Astrocyte of the hippocampus (primary cell): Measurements from ENCODE around the gene AACS.
"Not testable (repeated sequence)": the region's sequence is repeated elsewhere in the genome, so short reads cannot be mapped to it uniquely, and the experiment has no call there.

Source experiments
- DNase-seq: peaks from one replicate; pipeline ENCODE4 v3.0.0; 2011; ENCODE audit warnings: low read depth, low spot score

The AACS gene

GRCh38 chr12:125091401-125091800, 26.2 kb downstream of the AACS start:
- no peak for DNase-seq

- DNase-seq = no peak
Measured at GRCh38 chr12:125092108-125092871, 27.1 kb downstream of the AACS start.

GRCh38 chr12:125092872-125093680, 27.8 kb downstream of the AACS start:
- DNase-seq = peak; percentile 50

GRCh38 chr12:125093681-125094330, 28.6 kb downstream of the AACS start:
- DNase-seq = no peak

GRCh38 chr12:125096894-125097293, 31.7 kb downstream of the AACS start:
- no peak for DNase-seq

- no peak for DNase-seq
Measured at GRCh38 chr12:125097427-125097826, 32.2 kb downstream of the AACS start.

GRCh38 chr12:125098676-125099408, 33.6 kb downstream of the AACS start:
- DNase-seq = no peak

- no peak for DNase-seq
Measured at GRCh38 chr12:125099409-125099782, 34.2 kb downstream of the AACS start.

- no peak for DNase-seq
Measured at GRCh38 chr12:125100551-125101434, 35.6 kb downstream of the AACS start.

- DNase-seq = no peak
Measured at GRCh38 chr12:125104982-125105381, 39.7 kb downstream of the AACS start.

GRCh38 chr12:125105600-125105999, 40.4 kb downstream of the AACS start:
- DNase-seq = no peak

- peak; percentile 43 for DNase-seq
Measured at GRCh38 chr12:125110641-125111360, 45.6 kb downstream of the AACS start.

- DNase-seq = no peak
Measured at GRCh38 chr12:125111403-125111802, 46.2 kb downstream of the AACS start.

GRCh38 chr12:125112614-125113013, 47.4 kb downstream of the AACS start:
- DNase-seq = not testable (repeated sequence)

GRCh38 chr12:125113263-125113662, 48.0 kb downstream of the AACS start:
- no peak for DNase-seq

GRCh38 chr12:125113789-125114188, 48.6 kb downstream of the AACS start:
- no peak for DNase-seq

- no peak for DNase-seq
Measured at GRCh38 chr12:125114365-125115141, 49.3 kb downstream of the AACS start.

GRCh38 chr12:125120566-125120965, 55.3 kb downstream of the AACS start:
- DNase-seq = no peak

- no peak for DNase-seq
Measured at GRCh38 chr12:125121106-125121505, 55.9 kb downstream of the AACS start.
